GM04503 (cell line): ENCODE results near the gene SH3BP5.

Experiments used
- DNase-seq: peaks from one replicate; pipeline ENCODE4 v3.0.0-alpha.2; 2012; ENCODE audit warnings: low read depth

Gene SH3BP5

DNA sequence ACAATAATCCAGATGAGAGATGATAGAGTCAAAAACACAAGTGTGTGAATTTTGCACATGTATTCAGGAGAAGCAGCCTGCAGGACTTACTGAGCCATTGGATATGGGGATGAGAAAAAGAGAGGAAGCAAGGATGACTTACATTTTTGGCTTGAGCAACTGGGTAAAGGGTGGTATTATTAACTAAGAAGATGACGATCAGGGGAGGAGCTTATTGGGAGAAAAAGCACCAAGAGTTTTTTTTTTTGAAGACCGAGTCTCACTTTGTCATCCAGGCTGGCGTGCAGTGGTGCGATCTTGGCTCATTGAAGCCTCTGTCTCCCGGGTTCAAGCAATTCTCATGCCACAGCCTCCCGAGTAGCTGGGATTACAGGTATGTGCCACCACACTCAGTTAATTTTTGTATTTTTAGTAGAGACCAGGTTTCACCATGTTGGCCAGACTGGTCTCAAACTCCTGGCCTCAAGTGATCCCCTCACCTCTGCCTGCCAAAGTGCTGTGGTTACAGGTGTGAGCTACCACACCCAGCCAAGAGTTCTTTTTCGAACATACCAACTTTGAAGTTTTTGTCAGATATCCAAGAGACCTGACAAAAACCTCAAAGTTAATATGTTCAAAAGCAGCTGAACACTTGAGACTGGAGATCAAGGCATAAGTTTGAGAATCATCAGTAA lies 14.8 kb upstream of the SH3BP5 start:
- no peak for DNase-seq

DNA sequence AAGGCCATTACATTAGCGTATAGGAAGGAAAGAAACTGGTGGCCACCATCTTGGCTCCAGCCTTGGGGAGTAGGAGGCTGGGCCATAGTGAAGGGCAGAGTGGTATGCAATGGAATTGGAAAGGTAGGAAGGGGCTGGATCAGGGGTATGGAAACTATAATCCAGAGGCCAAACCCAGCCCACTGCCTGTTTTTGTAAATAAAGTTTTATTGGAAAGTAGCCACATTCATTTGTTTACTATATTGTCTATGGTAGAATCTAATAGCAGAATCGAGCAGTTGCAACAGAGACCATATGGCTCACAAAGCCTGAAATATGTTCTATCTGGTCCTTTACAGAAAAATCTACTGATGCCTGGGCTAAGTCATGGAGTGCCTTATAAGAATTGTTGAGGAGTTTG lies 14.1 kb upstream of the SH3BP5 start:
- DNase-seq: no peak

DNA sequence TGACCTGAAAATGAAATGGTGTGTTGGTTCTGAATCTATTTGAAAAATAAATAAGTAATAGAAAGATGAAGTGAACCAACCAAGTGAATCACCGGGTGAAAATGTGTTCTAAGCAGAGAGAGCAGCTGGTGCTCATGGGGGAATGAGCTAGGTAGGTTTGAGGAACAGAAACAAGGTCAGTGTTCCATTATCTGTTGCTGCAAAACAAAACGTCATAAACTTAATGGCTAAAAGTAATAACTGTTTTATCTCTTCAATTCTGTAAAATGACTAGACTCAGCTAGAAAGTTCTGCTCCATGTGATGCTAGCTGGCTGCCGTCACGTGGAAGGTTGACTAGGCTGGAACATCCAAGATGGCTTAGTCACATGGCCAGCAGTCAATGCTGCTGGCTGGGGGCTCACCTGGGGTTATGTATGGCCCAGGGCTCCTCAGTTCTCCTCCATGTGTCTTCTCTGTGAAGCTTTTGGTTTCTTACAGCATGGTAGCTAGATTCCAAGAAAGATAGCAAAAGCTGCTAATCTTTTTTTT lies 13.3 kb upstream of the SH3BP5 start:
- DNase-seq: no peak

DNA sequence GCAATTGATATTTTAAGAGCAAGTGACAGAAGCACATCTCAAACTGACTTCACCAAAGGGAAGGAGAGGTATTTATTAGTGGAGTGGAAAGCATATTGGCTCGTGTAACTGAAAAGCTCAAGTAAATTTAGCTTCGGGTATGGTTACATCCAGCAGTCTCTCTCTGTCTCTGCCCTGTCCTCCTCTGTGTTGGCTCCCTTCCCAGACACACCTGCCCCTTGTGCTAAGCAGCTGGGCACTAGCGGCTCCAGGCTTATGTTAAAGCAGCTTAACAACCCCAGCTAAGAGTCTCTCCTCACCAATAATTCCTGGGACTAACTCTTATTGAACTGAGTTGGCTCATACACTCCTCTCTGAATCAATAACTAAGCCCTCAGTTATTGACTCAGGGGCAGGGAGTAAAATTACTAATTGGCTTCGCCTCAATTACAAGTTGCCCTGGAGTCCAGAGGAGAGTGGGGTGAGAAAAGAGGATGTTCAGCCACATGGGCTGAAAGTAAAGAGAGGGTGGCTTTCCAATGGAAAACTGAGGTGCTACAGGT lies 12.8 kb upstream of the SH3BP5 start:
- DNase-seq: no peak

DNA sequence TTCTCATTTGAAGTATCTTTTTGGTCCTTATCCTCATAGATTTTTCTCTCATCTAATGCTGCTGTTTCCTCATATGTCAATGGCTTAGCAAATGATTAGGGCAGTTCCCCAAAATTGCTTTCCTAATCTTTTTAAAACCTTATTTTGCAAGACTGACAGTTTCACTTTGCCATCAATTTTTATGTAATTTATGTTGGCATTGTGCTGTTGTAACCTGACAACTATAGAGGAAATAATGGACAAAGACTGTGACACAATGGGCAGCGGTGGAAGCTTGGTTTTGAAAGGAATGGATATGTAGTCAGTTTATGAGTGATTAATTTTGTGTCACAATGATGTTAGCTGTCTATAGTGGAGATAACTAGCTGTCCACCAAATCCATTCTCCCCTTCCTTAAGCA lies 10.6 kb upstream of the SH3BP5 start:
- no peak for DNase-seq

DNA sequence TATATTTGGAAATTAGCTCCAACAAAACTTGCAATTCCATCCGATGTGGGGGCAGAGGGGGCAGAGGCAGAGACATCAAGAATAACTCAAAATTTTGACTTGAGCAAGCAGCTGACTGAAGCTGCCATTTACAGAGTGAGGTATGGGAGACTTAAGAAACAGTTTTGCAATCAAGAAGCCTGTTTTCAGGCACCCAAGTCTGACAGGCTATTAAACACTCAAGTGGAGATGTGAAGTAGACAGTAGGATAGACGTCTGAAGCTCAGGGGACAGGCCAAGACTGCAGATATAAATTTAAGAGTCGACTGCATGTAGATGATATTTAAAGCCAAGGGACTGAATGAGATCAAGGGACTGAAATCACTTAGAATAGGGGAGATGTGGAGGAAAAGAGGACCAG lies 9.9 kb upstream of the SH3BP5 start:
- DNase-seq: no peak

DNA sequence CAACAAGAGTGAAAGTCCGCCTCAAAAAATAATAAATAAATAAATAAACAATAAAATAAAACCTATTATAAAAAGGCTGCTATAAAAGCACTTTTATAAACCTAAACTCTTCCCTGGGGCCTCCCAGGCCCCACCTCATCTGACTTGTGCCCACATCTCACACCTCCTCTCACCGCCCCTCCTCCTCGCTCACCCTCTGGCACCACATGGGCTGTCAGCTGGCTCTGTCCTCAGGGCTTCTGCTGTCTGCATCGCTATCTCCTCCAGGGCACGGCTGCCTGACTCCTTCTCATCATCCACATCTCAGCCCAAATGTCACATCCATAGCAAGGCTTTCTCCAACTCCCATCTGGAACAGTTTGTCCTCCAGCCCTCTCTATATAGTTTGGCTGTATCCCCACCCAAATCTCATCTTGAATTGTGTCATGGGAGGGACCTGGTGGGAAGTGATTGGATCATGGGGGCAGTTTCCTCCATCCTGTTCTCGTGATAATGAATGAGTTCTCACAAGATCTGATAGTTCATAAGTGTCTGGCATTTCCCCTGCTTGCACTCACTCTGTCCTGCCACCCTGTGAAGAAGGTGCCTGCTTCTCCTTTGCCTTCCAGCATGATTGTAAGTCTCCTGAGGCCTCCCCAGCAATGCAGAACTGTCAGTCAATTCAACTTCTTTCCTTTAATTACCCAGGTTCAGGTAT lies 8.8 kb upstream of the SH3BP5 start:
- DNase-seq: no peak

DNA sequence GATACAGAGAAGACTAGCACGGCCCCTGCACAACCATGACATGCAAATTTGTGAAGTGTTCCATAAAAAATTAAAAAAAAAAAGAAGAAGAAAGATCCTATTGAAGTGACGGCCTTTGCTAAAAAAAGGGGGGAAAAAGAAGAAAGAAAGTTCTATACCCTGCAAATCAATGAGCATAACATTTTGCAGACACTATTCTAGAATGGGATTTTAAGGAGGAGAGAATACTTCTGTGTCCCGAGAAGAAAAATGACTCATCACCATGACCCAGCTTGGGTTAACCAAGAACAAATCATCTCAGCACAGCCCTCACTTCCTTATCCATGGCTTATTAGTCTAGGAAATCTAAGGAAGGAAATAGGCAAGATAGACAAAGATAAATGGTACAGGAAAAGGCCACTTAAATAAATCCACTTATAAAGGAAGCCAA lies 7.4 kb upstream of the SH3BP5 start:
- no peak for DNase-seq

DNA sequence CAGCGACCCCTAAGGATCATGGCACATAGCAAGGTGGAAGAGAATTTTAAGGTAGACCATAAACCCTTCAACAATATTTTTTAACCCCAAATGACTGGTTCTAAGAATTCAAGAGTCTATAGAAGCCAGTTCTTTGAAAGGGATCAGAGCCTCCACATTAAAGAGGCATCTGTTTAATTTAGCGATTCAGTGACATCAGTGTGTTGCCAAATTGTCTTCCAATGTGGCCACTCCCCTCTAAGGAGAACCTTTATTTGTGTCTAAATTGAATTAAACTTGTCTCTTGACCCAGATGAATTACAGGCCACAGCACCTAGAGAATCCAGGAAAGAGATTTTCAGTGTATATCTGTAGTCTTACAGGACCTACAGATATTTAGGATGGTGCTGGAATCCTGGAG lies 6.6 kb upstream of the SH3BP5 start:
- no peak for DNase-seq

DNA sequence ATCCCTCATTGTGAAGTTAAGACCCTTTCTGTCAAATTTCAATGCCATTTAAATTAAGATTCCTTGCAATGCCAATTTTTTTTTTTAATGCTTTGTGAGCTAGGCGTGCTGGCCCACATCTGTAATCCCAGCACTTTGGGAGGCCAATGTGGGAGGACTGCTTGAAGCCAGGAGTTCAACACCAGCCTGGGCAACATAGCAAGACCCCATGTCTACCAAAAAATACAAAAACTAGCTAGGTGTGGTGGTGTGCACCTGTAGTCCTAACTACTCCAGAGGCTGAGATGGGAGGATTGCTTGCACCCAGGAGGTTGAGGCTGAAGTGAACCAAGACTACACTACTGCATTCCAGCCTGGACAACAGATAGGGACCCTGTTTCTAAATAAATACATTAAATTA lies 5.6 kb upstream of the SH3BP5 start:
- DNase-seq: no peak

DNA sequence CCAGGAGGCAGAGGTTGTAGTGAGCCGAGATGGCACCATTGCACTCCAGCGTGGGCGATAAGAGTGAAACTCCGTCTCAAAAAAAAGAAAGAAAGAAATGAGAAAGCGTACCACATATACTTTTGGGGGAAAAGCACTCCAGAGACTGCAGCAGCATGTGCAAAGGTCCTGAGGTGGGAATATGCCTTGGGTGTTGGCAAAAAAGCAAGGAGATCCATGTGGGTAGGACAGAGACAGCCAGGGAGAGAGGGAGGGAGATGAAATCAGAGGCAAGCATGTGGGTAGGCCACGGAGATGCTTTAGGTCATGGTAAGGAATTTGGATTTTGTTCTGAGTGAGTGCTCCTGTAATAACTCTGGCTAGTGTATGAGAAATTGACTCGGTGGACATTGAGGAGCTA lies 3.7 kb upstream of the SH3BP5 start:
- no peak for DNase-seq

DNA sequence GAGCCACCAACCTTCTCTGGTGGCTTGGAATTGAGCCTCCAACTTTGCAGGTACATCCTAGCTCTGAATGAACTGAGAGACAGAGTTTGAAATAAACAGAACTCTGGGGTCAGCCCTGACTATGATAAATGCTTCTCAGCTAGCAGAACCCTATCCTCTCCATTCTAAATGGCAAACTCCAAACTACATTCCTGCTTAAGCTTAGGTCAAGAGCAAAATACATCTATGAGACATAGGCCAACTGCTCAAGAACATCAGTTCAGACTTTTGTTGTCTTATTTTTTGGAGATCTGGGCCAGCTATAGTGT lies 1.5 kb upstream of the SH3BP5 start:
- DNase-seq: no peak

DNA sequence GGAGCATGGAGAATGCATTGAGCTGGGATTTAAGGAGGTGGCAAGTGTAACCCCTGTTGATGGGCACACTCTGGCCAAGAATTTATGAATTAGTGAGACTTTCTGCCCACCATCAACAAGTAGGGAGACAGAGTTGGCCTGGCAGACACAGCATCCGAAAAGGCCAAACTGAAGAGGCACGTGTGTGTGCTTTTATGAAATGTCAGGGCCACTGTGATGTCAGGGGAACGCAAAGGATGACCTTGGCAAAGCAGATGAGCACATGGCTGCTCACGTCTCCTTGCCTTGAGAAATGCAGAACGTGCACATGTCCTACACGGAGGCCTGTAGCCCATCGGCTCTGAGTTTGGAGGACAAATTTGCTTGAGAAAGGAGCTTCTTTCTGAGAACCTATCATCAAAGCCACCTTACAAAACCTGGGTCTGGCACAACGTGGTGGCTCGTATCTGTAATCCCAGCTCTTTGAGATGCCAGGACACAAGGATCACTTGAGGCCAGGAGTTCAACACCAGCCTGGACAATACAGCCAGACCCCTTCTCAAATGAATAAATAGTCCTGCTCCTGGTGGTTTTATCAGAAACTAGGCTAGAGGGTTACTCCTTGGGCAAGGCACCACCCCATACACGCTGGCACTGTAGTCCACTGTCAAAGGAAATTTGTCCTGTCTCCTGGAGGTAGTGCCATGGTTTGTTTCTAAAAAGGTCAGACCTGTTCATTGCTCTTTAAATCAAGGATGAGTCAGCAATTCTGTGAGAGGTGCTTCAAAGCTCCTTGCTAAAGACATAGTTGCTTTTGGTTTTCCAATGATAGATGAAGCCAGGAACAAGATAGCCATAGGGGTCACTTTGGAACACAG lies 941 bp upstream of the SH3BP5 start:
- no peak for DNase-seq

DNA sequence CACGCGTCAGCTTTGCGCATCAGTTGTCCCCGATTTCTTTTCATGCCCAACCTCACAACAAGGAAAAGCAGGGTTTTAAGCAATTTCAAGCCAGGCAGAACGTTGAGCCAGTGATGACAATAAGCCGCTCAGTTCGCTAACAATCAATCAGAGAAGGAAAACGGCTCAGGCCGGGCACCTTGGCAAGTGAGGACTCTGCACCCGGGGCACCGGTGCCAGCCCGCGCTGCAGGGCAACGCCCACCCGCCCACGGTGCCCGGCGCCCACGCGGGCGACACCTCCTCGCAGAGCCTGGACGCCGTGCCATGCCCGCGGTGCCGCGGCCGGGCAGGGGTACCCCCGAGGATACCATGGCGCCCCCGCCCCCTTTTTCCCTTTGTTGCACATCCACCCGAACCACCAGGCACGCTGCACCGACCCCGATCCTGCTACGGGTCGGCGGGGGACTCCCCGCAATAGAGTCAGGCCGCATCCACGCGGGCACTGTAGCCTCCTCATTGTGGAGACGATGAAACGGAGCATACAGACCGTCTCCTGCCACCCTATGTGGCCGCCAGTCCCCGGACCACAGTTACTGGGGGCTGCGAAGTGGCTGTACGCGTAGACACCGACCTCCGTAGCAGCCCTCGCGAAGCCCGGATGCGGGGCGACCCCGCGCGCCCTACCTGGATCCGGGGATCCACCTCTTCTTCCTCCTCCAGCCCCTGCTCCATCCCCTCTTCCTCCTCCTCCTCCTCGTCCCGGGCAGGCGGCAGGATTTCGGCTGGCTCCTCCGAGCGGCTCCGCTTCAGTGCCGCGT lies 581 bp downstream of the SH3BP5 start:
- DNase-seq: no peak

DNA sequence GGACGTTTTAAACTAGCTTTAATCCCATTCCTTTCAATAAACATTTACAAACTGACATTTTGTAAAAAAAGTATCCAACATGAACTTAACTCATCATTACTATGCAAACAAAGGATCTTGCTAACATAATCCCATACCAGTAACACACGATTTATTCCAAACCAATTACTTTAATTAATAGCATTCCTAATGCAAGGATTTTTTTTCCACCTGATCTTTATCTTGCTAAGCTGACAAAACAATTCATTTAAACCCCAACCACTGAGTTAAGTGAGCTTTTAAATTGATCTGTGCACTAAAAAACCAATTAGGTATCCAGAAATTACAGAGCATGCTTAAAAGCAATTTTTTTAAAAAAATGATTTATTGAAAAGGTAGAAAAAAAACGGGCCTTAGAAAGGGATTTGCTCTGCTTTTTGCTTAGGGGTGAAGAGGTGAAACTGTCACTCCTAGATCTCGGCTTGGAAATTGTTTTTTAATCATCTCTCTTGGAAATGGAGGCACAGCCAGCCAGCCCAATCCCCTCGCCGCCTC lies 1.2 kb downstream of the SH3BP5 start:
- DNase-seq: no peak

DNA sequence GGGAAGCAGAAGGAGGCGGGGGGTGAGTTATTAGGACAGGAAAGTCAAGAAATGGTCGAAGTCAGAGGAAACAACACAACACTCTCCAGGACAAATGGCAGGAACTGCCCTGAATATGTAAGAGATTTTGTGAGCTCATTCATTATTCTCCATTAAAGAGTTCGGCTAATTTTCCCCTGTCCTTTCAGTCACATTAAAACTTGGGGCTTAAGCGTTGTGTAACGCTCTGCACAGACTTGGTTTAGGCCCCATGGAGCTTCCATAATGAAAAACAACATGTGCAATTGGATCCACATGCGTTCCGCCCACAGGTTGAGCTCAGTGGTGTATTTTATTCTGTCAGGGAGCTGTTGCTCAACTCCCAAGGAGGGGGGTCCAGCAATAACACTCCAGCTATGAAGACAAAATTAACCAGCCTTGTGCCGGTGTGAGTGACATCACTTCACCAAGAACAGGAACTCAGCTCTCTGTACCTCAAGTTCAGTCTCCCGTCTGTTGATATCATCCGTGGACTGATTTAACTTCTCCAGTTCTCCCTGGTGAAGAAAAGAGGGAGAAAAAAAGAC lies 2.3 kb downstream of the SH3BP5 start:
- peak; percentile 57 for DNase-seq

DNA sequence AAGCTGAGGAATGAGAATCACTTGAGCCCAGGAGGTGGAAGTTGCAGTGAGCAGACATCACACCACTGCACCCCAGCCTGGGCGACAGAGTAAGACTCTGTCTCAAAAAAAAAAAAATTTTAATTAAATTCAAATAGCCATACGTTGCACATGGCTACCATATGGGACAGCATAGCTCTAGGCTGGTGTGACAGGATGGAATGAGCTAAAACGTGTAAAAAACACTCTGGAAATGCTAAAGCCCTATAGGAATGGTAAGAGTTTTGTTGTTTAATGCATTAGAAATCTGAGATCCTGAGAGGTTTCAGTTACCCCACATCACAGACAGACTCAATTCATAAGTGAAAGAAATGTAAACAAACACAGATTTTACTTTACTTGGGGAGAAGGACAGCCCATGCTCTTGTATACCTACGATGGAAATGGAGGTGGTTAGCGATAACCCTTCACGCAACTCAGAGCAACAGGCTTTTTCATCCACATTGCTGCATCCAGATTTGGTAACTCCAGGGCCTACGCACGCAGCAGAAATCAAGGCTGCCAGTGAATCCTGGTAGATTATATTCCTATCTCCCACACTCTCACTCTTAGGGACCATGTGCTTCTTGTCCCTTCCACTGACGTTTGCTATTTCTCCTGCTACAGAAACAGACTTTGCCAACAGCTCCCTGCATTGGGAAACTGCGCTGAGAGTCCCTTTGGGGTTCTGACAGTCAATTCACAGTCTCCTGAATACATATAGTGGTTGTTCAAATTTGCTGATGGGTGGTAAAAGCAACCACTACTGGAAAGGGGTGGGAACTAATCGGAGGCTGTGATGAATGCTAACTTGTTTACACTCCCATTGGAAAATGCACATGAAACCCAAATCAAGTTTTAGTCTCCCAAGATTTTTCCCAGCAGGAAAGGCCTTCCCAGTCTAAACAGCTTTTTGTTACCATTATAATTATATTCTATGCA lies 3.1 kb downstream of the SH3BP5 start:
- DNase-seq: no peak

DNA sequence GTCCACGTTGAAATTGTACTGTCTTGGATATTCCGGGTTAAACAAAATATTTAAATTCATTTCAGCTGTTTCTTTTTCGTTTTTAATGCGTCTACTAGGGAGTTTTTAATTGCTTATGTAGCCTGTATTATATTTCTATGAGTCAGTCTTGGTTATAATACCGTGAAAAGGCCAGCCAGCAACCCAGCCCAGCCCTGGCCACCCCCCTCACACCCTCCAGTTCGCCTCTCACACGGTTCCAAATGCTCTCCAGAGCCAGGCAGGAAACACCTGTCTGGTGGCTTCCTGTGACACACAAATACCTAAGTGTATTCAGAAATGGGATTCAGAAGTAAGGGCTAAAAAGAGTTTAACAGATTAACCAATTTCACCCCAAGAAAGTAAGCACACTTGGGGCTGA lies 4.4 kb downstream of the SH3BP5 start:
- DNase-seq: no peak

DNA sequence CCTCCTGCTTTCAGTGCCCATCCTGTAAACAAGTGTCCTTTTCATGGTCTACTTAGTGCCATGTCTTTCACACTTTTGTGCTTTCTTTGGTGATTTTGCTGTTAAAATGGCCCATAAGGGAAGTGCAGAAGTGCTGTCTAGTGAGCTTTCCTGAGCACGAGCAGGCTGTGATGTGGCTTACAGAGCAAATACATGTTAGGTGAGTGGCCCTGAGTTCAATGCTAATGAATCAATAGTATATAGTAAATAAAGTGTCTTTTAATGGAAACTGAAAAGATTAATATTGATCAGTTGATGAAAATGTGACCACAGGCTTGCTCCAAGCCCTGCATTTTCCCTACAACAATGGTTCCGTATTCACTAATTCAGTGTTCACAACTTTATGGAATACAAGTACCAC lies 5.7 kb downstream of the SH3BP5 start:
- DNase-seq: no peak

DNA sequence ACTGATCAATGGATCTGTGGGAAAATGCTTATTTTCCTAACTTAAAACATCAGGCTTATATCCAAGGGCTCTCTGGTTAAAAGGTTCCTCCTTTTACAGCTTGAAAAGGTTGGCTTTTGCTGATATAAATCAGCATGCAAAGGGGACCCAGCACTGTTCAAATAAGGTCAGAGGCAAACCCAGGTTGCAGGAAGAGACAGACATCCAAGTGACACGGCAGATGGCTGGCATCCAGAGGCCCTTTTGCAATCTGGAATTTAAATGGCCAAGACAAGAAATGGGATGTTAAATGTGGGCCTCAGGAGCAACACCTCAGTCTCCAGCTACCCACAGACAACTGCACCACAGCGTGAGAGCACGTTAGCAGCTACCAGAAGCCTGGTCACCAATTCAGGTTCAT lies 6.3 kb downstream of the SH3BP5 start:
- DNase-seq: no peak
